SK-N-DZ (cell line): ENCODE measurements around the gene MYO10.

Experiments used
- DNase-seq: peaks from one replicate; pipeline ENCODE4 v3.0.0-alpha.2; 2015; ENCODE audit warnings: low spot score

The MYO10 gene

GRCh38 chr5:16812448-16812847 is 123.6 kb downstream of the MYO10 start:
- no peak for DNase-seq

- DNase-seq = peak; percentile 12
Measured at GRCh38 chr5:16810208-16810854, 125.8 kb downstream of the MYO10 start.

- DNase-seq = no peak
Measured at GRCh38 chr5:16809395-16810207, 126.5 kb downstream of the MYO10 start.

GRCh38 chr5:16809010-16809394 is 127.1 kb downstream of the MYO10 start:
- DNase-seq = no peak

GRCh38 chr5:16808021-16808420 is 128.1 kb downstream of the MYO10 start:
- no peak for DNase-seq

GRCh38 chr5:16807547-16807864 is 128.6 kb downstream of the MYO10 start:
- no peak for DNase-seq

- DNase-seq = no peak
Measured at GRCh38 chr5:16806711-16807546, 129.2 kb downstream of the MYO10 start.

GRCh38 chr5:16805486-16805885 is 130.6 kb downstream of the MYO10 start:
- DNase-seq = no peak

- no peak for DNase-seq
Measured at GRCh38 chr5:16803831-16804230, 132.3 kb downstream of the MYO10 start.

- no peak for DNase-seq
Measured at GRCh38 chr5:16800477-16800876, 135.6 kb downstream of the MYO10 start.

GRCh38 chr5:16799796-16800195 is 136.3 kb downstream of the MYO10 start:
- no peak for DNase-seq

- no peak for DNase-seq
Measured at GRCh38 chr5:16797951-16798350, 138.1 kb downstream of the MYO10 start.

GRCh38 chr5:16794269-16794913 is 141.7 kb downstream of the MYO10 start:
- no peak for DNase-seq

- no peak for DNase-seq
Measured at GRCh38 chr5:16792598-16793275, 143.4 kb downstream of the MYO10 start.

GRCh38 chr5:16791904-16792597 is 144.0 kb downstream of the MYO10 start:
- DNase-seq = no peak

GRCh38 chr5:16791036-16791705 is 144.9 kb downstream of the MYO10 start:
- peak; percentile 46 for DNase-seq

- no peak for DNase-seq
Measured at GRCh38 chr5:16788957-16789356, 147.1 kb downstream of the MYO10 start.

GRCh38 chr5:16787278-16787677 is 148.8 kb downstream of the MYO10 start:
- DNase-seq = no peak

GRCh38 chr5:16784843-16785791 is 151.0 kb downstream of the MYO10 start:
- no peak for DNase-seq
